Uterus (tissue), 2 donors: Measurements from ENCODE around the gene GNG5.

Source experiments
- POLR2A ChIP-seq, 2 donors: fragments of 450-650 bp; IDR thresholded peaks; one replicate each; pipeline ENCODE4 v1.6.1; 2016; ENCODE audit warnings: antibody characterized with exemption in 2 of 2, mild to moderate bottlenecking in 1 of 2, moderate library complexity in 1 of 2
- TF ChIP-seq, protein P1 (sequence below), 4 experiments: fragments of 200-600 bp in 2 of 4; fragments of 450-650 bp in 2 of 4; sonication (generic) in 2 of 4; IDR thresholded peaks; one replicate each; pipeline ENCODE4 v1.5.1; 2016 to 2019; ENCODE audit warnings: antibody characterized with exemption in 4 of 4, mild to moderate bottlenecking in 2 of 4, moderate library complexity in 1 of 4

DNA sequence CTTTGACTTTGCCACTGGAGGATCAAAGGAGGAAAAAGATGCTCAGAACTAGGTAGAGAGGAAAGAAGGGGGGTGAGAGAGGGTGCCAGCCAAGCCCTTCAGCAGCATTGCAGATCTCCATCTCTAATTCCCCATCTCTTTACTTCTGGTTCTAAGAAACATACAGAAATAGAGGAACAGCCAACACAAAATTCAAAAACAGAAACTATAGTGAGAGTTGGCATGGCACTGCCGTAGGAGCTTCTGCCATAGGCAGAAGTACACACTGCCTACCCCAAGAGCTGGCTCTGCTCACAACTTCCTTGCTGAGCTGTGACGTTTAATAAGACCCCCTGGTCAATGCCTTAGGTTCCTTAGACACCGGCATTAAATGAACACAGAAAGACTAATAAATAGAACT is 53.9 kb downstream of the GNG5 start:
- TF ChIP-seq, protein P1, sequence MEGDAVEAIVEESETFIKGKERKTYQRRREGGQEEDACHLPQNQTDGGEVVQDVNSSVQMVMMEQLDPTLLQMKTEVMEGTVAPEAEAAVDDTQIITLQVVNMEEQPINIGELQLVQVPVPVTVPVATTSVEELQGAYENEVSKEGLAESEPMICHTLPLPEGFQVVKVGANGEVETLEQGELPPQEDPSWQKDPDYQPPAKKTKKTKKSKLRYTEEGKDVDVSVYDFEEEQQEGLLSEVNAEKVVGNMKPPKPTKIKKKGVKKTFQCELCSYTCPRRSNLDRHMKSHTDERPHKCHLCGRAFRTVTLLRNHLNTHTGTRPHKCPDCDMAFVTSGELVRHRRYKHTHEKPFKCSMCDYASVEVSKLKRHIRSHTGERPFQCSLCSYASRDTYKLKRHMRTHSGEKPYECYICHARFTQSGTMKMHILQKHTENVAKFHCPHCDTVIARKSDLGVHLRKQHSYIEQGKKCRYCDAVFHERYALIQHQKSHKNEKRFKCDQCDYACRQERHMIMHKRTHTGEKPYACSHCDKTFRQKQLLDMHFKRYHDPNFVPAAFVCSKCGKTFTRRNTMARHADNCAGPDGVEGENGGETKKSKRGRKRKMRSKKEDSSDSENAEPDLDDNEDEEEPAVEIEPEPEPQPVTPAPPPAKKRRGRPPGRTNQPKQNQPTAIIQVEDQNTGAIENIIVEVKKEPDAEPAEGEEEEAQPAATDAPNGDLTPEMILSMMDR (IDR thresholded peaks at IDR 0.05), result no peak
- TF ChIP-seq POLR2A (IDR thresholded peaks at IDR 0.05), result no peak
